ENCODE measurements around the gene NRXN3.

The NRXN3 gene

GRCh38 chr14:79656056-79656455, 1485.9 kb downstream of the NRXN3 start:
- DNase-seq = no peak

DNA sequence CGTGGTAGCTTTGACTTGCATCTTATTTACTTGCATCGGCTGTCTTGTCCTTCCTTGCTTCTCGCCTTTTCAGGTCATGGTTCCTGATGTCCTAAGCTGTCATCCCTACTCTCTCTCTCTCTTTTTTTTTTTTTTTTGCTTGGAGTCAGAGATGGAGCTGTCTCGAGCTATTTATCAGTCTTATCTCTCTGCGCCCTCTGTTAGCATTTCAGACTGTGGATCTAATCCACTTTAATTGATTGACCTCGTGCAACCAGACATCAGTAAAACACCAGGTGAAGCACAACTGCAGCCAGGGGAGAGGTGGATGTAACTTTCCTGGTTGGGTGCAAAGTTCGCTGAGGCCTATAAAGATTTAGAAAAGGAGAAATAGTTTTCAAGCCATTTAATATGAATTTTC, 1486.3 kb downstream of the NRXN3 start:
- DNase-seq = no peak

DNA sequence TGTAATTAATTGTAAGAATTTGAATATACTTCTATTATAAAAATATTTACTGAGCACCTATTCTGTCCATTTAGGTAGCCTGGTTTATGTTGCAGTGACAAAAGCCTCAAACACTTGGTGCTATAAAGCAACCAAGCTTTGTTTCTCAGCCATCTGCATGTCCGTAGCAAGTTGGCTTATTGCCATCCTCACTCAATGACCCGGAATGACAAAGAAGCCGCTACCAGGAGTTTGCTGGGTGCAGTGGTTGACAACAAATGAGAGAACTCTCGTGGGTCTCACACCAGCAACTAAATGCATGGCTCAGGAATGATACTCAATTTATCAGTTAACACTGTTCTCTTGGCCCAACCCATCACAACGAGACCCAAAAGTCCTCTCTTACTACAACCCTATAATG, 1488.0 kb downstream of the NRXN3 start:
- peak in 5 of 51 donors; percentile 0 to 17 (median 4) for DNase-seq

DNA sequence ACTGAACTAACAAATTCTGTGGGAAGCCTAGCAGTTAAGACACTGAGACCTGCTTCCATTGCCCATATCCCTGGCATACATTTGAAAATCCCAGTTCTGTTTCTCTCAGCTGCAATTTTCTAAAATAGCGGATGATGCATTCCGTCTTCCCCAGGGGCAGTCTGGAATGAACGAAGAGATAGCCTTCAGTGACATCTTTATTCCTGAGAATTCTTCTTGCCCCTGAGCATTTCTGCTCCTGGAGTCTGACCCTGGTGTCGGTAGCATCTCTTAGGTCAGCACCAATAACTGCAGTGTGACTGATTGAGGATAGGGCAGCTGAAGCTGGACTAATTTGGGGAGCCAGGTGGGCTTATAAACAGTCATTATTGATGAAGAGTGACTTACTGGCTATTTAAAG, 1488.6 kb downstream of the NRXN3 start:
- DNase-seq = no peak

DNA sequence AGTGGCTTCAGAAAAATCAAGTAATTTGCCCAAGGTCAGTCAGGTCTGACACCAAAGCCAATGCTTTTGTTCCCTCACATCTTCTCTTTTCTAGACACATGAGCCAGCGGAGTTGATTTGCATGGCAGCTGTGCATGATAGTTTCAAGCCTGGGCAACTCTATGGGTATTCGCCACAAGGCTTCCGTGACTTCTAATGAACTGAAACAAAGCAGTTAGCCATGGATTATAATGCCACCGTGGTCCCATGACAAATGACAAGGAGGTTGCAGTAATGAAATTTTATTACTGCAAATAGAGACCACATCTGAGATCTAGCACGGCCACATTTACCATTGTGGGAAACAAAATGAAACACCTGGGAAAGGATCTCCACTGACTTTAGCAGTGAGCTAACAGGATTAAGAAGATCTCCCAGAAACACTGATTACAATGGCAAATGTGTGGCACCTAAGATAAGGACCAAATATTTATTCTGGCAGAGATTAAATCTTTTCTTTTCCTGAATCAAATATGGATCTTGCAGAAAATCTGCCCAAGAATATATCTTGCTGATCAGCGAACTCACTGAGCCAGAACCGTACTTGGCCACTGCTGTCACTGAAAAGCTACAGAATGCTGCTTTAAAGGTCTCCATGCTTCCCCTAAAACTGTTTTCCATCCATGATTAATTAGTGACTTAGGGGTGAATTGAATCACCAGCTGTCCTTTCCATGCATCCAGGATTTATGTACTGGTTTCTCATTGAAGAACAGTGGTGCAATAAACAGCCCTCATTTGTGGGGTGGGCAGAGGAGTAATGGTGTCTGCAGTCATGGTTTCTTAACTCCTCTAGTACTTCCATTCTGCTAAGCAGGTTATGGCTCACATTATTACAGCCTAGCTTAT, 1490.1 kb downstream of the NRXN3 start:
- no peak for DNase-seq

DNA sequence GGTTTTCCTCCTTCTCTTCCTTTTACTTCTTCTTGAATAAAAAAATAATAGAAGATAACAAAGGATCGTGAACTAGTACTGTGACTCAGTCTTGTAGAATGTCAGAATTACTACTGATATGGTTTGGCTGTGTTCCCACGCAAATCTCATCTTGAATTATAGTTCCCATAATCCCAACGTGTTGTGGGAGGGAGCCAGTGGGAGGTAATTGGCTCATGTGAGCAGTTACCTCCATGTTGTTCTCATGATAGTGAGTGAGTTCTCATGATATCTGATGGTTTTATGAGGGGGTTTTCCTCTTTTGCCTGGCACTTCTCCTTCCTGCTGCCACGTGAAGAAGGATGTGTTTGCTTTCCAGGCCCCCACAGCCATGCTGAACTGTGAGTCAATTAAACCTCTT, 1491.6 kb downstream of the NRXN3 start:
- DNase-seq = peak in 1 of 51 donors; percentile 19

- no peak for DNase-seq
Measured at GRCh38 chr14:79663453-79663852, 1493.3 kb downstream of the NRXN3 start.

DNA sequence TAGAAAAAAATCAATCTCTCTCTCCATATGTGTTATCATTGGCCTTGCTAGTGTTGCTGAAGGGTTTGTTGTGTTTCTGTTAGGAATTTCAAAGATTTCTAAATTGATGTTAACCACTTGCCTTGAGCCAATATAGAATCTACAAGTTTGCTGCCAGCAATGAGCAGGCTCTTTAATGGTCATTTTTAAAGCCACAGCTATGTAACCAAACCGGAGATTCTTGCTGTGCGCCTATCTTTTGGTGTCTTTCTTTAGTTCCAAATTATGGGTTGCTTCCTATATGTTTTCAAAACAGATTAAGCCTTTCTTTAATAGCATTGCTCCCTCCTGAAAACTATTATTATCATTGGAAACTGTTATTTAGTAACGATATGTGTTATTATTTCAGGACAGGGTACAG, 1495.4 kb downstream of the NRXN3 start:
- DNase-seq = no peak

GRCh38 chr14:79668951-79669350, 1498.8 kb downstream of the NRXN3 start:
- DNase-seq = no peak

GRCh38 chr14:79670811-79671210, 1500.6 kb downstream of the NRXN3 start:
- no peak for DNase-seq

DNA sequence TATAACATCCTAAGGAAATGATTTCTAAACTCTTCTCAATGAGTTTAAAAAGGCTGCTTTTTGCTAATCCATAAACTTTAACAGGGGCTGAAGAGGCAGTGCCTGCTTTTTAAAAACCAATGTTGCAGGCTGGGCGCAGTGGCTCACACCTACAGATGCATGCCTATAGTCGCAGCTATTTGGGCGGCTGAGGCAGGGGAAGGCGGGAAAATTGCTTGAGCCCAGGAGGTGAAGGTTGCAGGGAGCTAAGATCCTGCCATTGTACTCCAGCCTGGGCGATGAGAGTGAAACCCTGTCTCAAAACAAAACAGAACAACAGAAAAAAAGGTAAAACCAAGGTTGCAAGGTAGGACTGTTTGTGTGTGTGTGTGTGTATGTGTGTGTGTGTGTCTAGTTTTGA, 1509.9 kb downstream of the NRXN3 start:
- DNase-seq = no peak

GRCh38 chr14:79686196-79686595, 1516.0 kb downstream of the NRXN3 start:
- no peak for DNase-seq

DNA sequence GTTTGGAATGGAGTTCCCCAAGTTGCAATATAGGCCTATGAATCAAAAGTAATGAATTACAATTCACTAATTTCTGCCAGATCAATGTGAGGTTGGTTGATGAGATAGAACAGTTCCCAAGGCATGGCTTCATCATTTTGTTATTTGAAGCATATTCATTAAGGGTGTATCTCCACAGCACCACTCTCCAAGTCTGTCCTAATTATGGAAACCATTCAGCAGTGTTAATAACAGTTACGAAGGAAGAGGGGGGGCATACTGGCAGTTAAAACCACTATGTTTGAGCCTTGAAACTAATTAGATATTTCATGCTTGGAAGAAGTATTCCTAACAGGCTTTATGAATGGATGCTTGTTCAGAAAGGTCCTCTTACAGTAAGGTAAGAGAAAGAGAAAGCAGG, 1520.8 kb downstream of the NRXN3 start:
- DNase-seq = no peak

DNA sequence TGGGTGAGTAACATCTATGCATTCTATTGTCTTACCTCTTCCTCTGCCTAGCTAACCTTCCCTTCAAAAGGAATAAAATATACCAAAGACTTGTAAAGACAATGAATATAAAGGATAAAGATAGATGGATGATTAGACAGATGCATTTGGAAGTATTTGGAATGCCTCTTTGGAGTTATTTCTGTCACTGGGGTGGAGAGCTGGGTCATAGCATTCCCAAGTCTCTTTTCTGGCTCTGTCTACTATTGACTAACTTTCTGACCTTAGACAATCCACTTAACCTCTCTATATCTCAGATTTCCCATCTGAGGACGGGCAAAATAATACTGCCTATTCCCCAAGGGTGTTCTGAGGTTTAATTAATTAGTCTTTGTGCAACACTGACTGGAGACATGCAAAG, 1523.8 kb downstream of the NRXN3 start:
- DNase-seq = no peak

DNA sequence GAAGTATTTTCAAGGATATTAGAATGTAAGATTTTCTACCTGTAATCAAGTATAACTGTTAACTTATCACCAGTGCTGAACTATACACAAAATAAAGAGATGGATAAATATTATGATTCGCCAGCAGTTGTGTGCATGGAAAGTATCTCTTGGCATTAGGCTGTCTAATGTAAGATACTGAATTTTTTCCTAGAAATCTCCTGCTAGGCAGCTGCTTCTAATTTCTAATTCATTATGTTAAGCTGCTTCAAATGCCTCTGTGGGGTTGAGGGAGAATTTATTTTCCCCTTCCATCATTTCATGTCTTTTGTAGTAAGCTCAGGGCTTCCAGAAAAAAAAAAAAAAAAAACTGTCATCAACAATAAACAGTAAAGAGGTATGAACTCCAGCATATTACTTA, 1525.1 kb downstream of the NRXN3 start:
- DNase-seq = no peak

DNA sequence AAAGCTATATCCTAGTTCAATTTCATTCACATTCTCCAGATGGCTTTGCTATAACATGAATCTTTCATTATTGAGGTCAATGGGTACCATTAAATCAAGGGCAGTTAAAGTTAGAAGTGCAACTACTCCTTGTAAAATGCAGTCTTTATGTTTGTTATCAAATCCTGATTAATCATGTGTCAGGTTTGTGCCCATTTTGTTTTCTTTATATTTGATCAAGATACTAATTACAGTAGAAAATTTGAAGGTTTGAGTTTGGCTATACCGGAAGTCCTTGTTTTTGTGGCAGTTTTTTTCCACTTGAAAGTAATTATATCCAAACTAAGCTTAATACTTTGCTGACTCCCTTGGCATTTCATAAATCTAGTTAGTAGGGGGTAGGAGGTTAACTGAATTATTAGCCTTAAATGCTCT, 1528.1 kb downstream of the NRXN3 start:
- DNase-seq = no peak

DNA sequence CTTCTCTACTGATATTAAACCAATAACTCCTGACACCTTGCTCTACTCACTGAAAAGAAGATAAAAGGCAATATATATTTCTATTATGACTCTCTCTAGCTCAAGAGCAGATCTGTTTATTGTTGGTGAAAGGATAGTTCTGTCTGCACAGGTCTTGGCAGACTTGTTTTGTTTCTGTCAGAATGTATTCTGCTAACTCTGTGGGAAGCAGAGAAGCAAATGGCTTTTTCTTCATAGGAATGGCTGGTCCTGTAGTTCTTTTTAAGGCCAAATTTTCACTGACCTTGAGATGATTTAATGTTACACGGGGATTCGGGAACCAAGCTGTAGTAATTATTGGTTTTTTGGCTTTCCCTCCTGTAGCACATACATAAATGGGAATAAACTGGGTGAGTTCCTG, 1529.0 kb downstream of the NRXN3 start:
- DNase-seq = no peak

DNA sequence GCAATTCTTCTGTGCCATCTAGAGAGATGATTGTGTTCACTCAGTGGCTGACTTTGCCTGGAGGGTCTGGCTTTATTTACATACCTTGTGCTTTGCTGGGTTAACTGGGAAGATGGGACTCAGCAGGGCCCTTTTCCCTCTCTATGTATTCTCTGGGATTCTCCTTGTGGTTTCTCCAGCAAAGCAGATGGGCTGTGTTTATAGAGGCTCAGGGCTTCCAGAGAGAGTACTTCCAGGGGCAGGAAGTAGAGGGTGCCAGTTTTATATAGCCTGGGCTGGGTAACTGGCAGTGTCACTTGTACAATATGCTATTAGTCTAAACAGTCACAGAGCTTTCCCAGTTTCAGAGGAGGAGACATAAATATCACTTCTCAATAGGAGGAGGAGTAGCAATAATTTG, 1531.2 kb downstream of the NRXN3 start:
- no peak for DNase-seq

GRCh38 chr14:79702197-79702596, 1532.0 kb downstream of the NRXN3 start:
- DNase-seq = no peak

DNA sequence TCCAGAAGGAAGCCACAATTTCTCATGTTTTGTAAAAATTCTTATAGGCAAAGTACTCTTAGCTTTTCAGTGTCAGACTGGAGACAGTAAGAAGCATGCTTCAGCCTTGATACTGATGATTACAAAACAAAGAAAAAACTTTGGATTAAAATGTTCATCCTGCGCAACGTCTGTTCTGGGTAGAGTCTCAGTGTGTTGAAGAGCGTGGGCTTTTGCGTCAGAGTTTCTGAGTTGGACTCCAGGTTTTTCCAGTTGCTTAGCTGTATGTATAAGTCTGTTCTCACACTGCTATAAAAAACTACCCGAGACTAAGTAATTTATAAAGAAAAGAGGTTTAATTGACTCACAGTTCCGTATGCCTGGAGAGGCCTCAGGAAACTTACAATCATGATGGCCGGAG, 1533.0 kb downstream of the NRXN3 start:
- DNase-seq = no peak

- no peak for DNase-seq
Measured at GRCh38 chr14:79704041-79704807, 1534.1 kb downstream of the NRXN3 start.

DNA sequence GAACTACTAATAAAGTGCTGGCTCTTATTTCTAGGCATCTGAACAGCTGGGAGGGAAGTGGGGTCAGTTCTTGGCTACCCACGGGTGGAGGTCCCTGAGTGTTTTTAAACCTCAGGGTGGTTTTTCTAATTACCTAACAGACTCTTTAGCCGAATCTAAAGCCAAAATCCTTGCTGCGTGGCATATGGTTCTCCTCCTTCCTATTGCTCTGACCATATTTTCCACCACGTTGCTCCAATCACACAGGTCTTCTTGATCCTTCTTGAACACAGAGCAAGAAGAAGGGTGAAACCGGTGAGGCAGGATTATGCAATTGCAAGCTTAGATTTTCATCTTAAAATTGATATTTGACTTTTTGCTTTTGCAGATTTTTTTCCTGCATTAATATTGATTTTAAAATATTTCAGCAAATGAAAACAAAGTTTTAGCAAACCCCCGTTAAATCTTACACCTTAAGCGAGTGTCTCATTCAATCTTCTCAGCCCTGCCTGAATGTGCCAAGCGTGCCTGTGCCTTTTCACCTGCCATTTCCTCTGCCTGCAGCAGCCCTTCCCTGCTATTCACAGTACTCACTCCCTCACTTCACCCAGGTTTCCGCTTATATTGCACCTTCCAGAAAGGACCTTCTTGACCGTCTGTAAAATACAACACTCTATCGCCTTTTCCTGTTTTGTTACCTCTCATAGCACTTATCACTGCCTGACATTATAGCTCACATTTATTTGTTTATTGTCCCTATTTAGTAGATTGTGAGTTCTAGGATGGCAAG, 1535.1 kb downstream of the NRXN3 start:
- DNase-seq = no peak

All from hypothalamus (tissue), 51 donors.